ENCODE measurements around the gene SYTL4.

DNA sequence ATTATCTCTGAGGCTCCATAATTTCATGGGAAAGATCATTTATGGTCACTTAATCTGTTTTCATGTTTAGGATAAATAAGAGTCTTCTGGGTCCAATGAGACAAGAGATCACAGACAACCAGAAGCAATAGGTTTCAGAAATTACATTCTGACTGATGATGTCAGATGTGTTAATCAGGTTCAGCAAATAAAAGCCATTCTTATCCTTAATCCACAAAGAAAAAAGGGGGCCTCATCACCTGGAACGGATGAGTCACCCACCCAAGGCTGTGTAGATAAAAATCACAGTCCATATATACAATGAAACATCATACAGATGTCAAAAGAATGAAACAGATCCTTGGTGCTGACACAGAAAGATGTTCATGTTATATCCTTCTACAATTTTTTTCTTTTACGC, 36.6 kb downstream of the SYTL4 start:
- TF ChIP-seq EZH2 (IDR thresholded peaks at IDR 0.05; ENCODE audit: low read depth, unreplicated experiment) (no peak), CREB1 (CRISPR knock-in tag; IDR thresholded peaks at IDR 0.05; ENCODE audit: low read depth) (no peak), REST (IDR thresholded peaks at IDR 0.05; ENCODE audit: unreplicated experiment) (no peak), CTCF (conservative IDR thresholded peaks at IDR 0.05; ENCODE audit: low read depth in 2 of 2) (no peak), EZH2phosphoT487 (IDR thresholded peaks at IDR 0.05; ENCODE audit: unreplicated experiment) (no peak), STAT1 (IDR thresholded peaks at IDR 0.05; ENCODE audit: unreplicated experiment) (no peak), JUNB (IDR thresholded peaks at IDR 0.05; ENCODE audit: unreplicated experiment) (no peak), POLR2AphosphoS5 (IDR thresholded peaks at IDR 0.05; ENCODE audit: low read depth) (no peak), ZNF114 (CRISPR knock-in tag; IDR thresholded peaks at IDR 0.05) (no peak)
- TF ChIP-seq, protein P1, sequence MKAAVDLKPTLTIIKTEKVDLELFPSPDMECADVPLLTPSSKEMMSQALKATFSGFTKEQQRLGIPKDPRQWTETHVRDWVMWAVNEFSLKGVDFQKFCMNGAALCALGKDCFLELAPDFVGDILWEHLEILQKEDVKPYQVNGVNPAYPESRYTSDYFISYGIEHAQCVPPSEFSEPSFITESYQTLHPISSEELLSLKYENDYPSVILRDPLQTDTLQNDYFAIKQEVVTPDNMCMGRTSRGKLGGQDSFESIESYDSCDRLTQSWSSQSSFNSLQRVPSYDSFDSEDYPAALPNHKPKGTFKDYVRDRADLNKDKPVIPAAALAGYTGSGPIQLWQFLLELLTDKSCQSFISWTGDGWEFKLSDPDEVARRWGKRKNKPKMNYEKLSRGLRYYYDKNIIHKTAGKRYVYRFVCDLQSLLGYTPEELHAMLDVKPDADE (IDR thresholded peaks at IDR 0.05) = no peak
